Hepatocyte (in vitro differentiated cells): Measurements from ENCODE around the gene RCOR3. TPM values are rescaled to one million over a fixed set of nuclear protein-coding genes. Genes with fewer than 3 reads are reported as not detected.

Experiments
- DNase-seq: peaks from one replicate; pipeline ENCODE4 v3.0.0-alpha.2; 2016; ENCODE audit warnings: low spot score
- H2AFZ ChIP-seq: fragments of 200-600 bp; sonication (generic); 2 replicates; pipeline ENCODE4 v1.6.0; 2016; ENCODE audit warnings: antibody characterized with exemption, mild to moderate bottlenecking
- H3K27ac ChIP-seq: fragments of 200-600 bp; sonication (generic); 2 replicates; pipeline ENCODE4 v1.5.1; 2016; ENCODE audit warnings: mild to moderate bottlenecking
- H3K27me3 ChIP-seq: fragments of 200-600 bp; sonication (generic); 2 replicates; pipeline ENCODE4 v1.6.1; 2016
- H3K36me3 ChIP-seq: fragments of 200-600 bp; sonication (generic); replicated peaks from 2 replicates; pipeline ENCODE4 v1.5.1; 2016; ENCODE audit warnings: low read depth; ENCODE audit not compliant: insufficient read depth
- H3K4me1 ChIP-seq: fragments of 200-600 bp; sonication (generic); 2 replicates; pipeline ENCODE4 v1.5.1; 2016; ENCODE audit warnings: mild to moderate bottlenecking, moderate library complexity; ENCODE audit not compliant: insufficient read depth
- H3K4me2 ChIP-seq: fragments of 200-600 bp; sonication (generic); 2 replicates; pipeline ENCODE4 v1.6.0; 2016
- H3K4me3 ChIP-seq: fragments of 200-600 bp; sonication (generic); 2 replicates; pipeline ENCODE4 v1.5.1; 2016; ENCODE audit warnings: mild to moderate bottlenecking
- H3K79me2 ChIP-seq: fragments of 200-600 bp; sonication (generic); 2 replicates; pipeline ENCODE4 v1.6.0; 2017; ENCODE audit warnings: mild to moderate bottlenecking
- H3K9me2 ChIP-seq: fragments of 200-600 bp; sonication (generic); replicated peaks from 2 replicates; pipeline ENCODE4 v1.6.0; 2017; ENCODE audit warnings: mild to moderate bottlenecking; ENCODE audit not compliant: insufficient read depth
- H3K9me3 ChIP-seq: fragments of 200-600 bp; sonication (generic); 2 replicates; pipeline ENCODE4 v1.5.1; 2016; ENCODE audit warnings: low read depth, mild to moderate bottlenecking
- H4K20me1 ChIP-seq: fragments of 200-600 bp; sonication (generic); 2 replicates; pipeline ENCODE4 v1.6.0; 2016; ENCODE audit warnings: mild to moderate bottlenecking; ENCODE audit not compliant: insufficient read depth, poor library complexity, severe bottlenecking
- EZH2 ChIP-seq: fragments of 200-600 bp; sonication (generic); IDR thresholded peaks from 2 replicates; pipeline ENCODE4 v1.6.1; 2016; ENCODE audit warnings: antibody characterized with exemption, mild to moderate bottlenecking, borderline replicate concordance
- EZH2phosphoT487 ChIP-seq: fragments of 200-600 bp; sonication (generic); IDR thresholded peaks from one replicate; pipeline ENCODE4 v1.6.1; 2018; ENCODE audit warnings: antibody characterized with exemption, mild to moderate bottlenecking, low read depth, moderate library complexity; ENCODE audit not compliant: unreplicated experiment, severe bottlenecking
- WGBS: methylation state at CpG from one replicate; pipeline ENCODE4 v1.1.6; 2016; ENCODE audit warnings: low lambda C conversion rate; ENCODE audit errors: missing lambda C conversion rate; 5-methylcytosine and 5-hydroxymethylcytosine counted together
- polyA plus RNA-seq: library from polyadenylated mRNA; unstranded; fragments of >200 nt; fragmentation: Nextera tagmentation; extraction: Ambion mirVana; gene quantifications from 2 replicates; pipeline ENCODE4 v1.2.1, GENCODE V29; 2016
- total RNA-seq: library from RNA; depleted of rRNA; stranded (reverse); fragments of >200 nt; gene quantifications from 2 replicates; pipeline ENCODE4 v1.2.3, GENCODE V29; 2014
- TF ChIP-seq, protein P1 (sequence below): fragments of 200-600 bp; sonication (generic); IDR thresholded peaks from 2 replicates; pipeline ENCODE4 v1.5.1; 2016; ENCODE audit warnings: antibody characterized with exemption, mild to moderate bottlenecking; ENCODE audit not compliant: poor library complexity

Gene RCOR3
- total and polyA plus RNA-seq, 2 experiments from 2014 or later = 25.0 to 39.6 TPM

DNA sequence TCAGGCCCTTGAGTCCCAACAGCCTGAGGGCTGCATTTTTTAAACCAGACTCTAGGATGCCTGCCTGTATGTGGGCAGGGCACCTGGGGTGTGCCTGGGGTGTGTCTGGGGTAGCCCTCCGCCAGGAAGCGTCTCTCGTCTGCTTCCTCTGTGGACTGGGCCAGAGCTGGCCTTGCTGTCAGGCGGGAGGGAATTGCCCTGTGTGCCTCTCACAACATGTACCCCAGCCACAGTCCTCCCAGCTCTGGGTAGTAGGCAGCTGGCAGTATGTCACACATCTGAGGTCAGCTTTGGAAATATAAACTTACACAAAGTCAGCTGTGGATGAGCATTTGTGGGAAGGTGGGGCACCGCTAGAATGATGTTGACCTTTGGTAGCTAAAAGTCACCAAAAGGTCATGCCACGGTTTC, 80.5 kb downstream of the RCOR3 start:
- Histone ChIP-seq H3K36me3 (no peaks in the 10 kb centered on the region), H3K4me1 (no peaks in the 10 kb centered on the region), H3K4me2 (no peak overlapping the region), H3K9me2 (no peaks in the 10 kb centered on the region), H3K9me3 (no peaks in the 10 kb centered on the region), H3K79me2 (peaks cover 22% of the 10 kb centered on the region), H3K27ac (no peak overlapping the region), H3K27me3 (no peaks in the 10 kb centered on the region), H2AFZ (no peak overlapping the region), H3K4me3 (no peak overlapping the region), H4K20me1 (no peaks in the 10 kb centered on the region)
- 85% methylated on average over 6 of the region's 6 CpGs for WGBS
- no peak for DNase-seq
- TF ChIP-seq, protein P1, sequence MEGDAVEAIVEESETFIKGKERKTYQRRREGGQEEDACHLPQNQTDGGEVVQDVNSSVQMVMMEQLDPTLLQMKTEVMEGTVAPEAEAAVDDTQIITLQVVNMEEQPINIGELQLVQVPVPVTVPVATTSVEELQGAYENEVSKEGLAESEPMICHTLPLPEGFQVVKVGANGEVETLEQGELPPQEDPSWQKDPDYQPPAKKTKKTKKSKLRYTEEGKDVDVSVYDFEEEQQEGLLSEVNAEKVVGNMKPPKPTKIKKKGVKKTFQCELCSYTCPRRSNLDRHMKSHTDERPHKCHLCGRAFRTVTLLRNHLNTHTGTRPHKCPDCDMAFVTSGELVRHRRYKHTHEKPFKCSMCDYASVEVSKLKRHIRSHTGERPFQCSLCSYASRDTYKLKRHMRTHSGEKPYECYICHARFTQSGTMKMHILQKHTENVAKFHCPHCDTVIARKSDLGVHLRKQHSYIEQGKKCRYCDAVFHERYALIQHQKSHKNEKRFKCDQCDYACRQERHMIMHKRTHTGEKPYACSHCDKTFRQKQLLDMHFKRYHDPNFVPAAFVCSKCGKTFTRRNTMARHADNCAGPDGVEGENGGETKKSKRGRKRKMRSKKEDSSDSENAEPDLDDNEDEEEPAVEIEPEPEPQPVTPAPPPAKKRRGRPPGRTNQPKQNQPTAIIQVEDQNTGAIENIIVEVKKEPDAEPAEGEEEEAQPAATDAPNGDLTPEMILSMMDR = no peak
- TF ChIP-seq EZH2 (no peak), EZH2phosphoT487 (no peak)

- Histone ChIP-seq H3K4me3 (no peak overlapping the region), H3K4me2 (no peak overlapping the region), H3K27ac (no peak overlapping the region), H3K79me2 (peaks cover 15% of the 10 kb centered on the region), H2AFZ (no peak overlapping the region), H3K9me2 (no peaks in the 10 kb centered on the region), H4K20me1 (no peaks in the 10 kb centered on the region), H3K4me1 (no peaks in the 10 kb centered on the region), H3K36me3 (no peaks in the 10 kb centered on the region), H3K27me3 (no peaks in the 10 kb centered on the region), H3K9me3 (no peaks in the 10 kb centered on the region)
- DNase-seq = no peak
- TF ChIP-seq, protein P1 = no peak
- TF ChIP-seq EZH2 = no peak
- no peak for TF ChIP-seq EZH2phosphoT487
- WGBS = 90% methylated on average over 10 of the region's 10 CpGs
These were observed 81.7 kb downstream of the RCOR3 start for GRCh38 chr1:211340622-211341507.

DNA sequence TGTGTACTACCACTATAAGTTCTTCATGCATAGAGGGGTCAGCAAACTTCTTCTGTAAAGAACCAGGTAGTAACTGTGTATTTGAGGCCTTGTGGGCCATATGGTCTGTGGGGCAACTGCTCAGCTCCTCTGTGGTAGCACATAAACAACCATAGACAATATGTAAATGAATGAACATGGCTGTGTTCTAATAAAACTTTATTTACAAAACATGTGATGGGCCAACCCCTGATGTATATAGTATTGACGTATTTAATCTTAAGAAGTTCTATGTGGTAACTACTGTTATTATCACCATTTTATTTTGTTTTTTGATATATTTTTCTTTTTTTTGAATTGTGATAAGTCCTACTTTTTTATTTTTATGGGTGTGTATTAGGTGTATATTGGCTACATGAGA, 82.8 kb downstream of the RCOR3 start:
- Histone ChIP-seq H3K79me2 (peaks cover 5% of the 10 kb centered on the region), H3K36me3 (no peaks in the 10 kb centered on the region), H3K4me1 (no peaks in the 10 kb centered on the region), H2AFZ (no peak overlapping the region), H3K27me3 (no peaks in the 10 kb centered on the region), H3K4me2 (no peak overlapping the region), H3K27ac (no peak overlapping the region), H3K4me3 (no peak overlapping the region), H3K9me3 (no peaks in the 10 kb centered on the region), H4K20me1 (no peaks in the 10 kb centered on the region), H3K9me2 (no peaks in the 10 kb centered on the region)
- WGBS = 97% methylated on average over 1 of the region's 1 CpG
- DNase-seq = no peak
- TF ChIP-seq, protein P1 = no peak
- TF ChIP-seq EZH2 = no peak
- TF ChIP-seq EZH2phosphoT487 = no peak
